HG03575 (cell line): ENCODE measurements around the gene ADGRB3.

ENCODE experiments used
- ATAC-seq: cut with Tn5 transposase; IDR thresholded peaks from one replicate; pipeline ENCODE4 v1.9.1; 2021; ENCODE audit not compliant: unreplicated experiment, insufficient number of reproducible peaks, low FRiP score; ENCODE audit errors: extremely low read depth

The ADGRB3 gene

GRCh38 chr6:68634726-68635411 lies at the start of gene ADGRB3:
TSS of gene ADGRB3 (plus strand) at chr6:68635282. CDS start at chr6:68638676, 3,394 bp downstream.
- ATAC-seq = no peak

- no peak for ATAC-seq
Observed at GRCh38 chr6:68593558-68593957, 41.5 kb upstream of the ADGRB3 start.

GRCh38 chr6:68597642-68598041 lies 37.4 kb upstream of the ADGRB3 start:
- ATAC-seq = no peak

GRCh38 chr6:68615938-68616337 lies 19.1 kb upstream of the ADGRB3 start:
- no peak for ATAC-seq

GRCh38 chr6:68625998-68626397 lies 9.1 kb upstream of the ADGRB3 start:
- ATAC-seq = no peak

- no peak for ATAC-seq
Observed at GRCh38 chr6:68628161-68628560, 6.9 kb upstream of the ADGRB3 start.

GRCh38 chr6:68632734-68633133 lies 2.3 kb upstream of the ADGRB3 start:
- no peak for ATAC-seq

- no peak for ATAC-seq
Observed at GRCh38 chr6:68633281-68633971, 1.7 kb upstream of the ADGRB3 start.

- ATAC-seq = no peak
Observed at GRCh38 chr6:68633972-68634725, 933 bp upstream of the ADGRB3 start.

GRCh38 chr6:68635412-68635705 lies 277 bp downstream of the ADGRB3 start:
- no peak for ATAC-seq

- ATAC-seq = no peak
Observed at GRCh38 chr6:68635706-68636513, 828 bp downstream of the ADGRB3 start.

- ATAC-seq = no peak
Observed at GRCh38 chr6:68636666-68637065, 1.6 kb downstream of the ADGRB3 start.

GRCh38 chr6:68637071-68637470 lies 2.0 kb downstream of the ADGRB3 start:
- no peak for ATAC-seq

GRCh38 chr6:68637782-68638181 lies 2.7 kb downstream of the ADGRB3 start:
- ATAC-seq = no peak

- ATAC-seq = no peak
Observed at GRCh38 chr6:68638230-68638900, 3.3 kb downstream of the ADGRB3 start.

GRCh38 chr6:68639211-68639610 lies 4.1 kb downstream of the ADGRB3 start:
- no peak for ATAC-seq

- no peak for ATAC-seq
Observed at GRCh38 chr6:68639826-68640490, 4.9 kb downstream of the ADGRB3 start.

GRCh38 chr6:68640491-68640835 lies 5.4 kb downstream of the ADGRB3 start:
- ATAC-seq = no peak
